HG02759 (cell line): ENCODE data around the gene TMEM141.
A peak's percentile ranks its signal among the peaks of the same experiment; 100 is the strongest.

Source experiments
- ATAC-seq: cut with Tn5 transposase; IDR thresholded peaks from one replicate; pipeline ENCODE4 v1.9.1; 2021; ENCODE audit warnings: mild to moderate bottlenecking, moderate library complexity; ENCODE audit not compliant: unreplicated experiment

Gene TMEM141

GRCh38 chr9:136842380-136842948 lies 51.3 kb downstream of the TMEM141 start, which contains the start of gene AJM1:
Gene AJM1 (plus strand): TSS chr9:136842478. CDS start chr9:136844415, 1,937 bp downstream.
- ATAC-seq: peak; percentile 67
